H1 (cell line): ENCODE measurements around the gene GPBP1. TPM values are rescaled to one million over a fixed set of nuclear protein-coding genes. Genes with fewer than 3 reads are reported as not detected.

ENCODE experiments used
- CTCF ChIA-PET: fragments of 300-600 bp; sonication (Branson Sonifier 250); formaldehyde crosslinking; loops from one replicate; lab custom pipeline; 2021; ENCODE audit not compliant: partially characterized antibody; lab: Charles Lee
- POLR2A ChIA-PET: fragments of 300-600 bp; sonication (Branson Sonifier 250); formaldehyde crosslinking; loops from one replicate; lab custom pipeline; 2021; ENCODE audit warnings: inconsistent platforms; ENCODE audit not compliant: partially characterized antibody; lab: Charles Lee
- DNase-seq, 2 experiments: peaks; one replicate each; pipeline versions ENCODE4 v3.0.0 to v3.0.0-alpha.2; 2010 to 2022; ENCODE audit warnings: low spot score in 2 of 2, low read depth in 1 of 2, mixed read lengths in 1 of 2
- FAIRE-seq: peaks from 2 replicates; lab custom pipeline; 2011; peaks lifted over from hg19 to GRCh38; lab: Jason Lieb, UNC
- H2AFZ ChIP-seq: 2 replicates; pipeline ENCODE4 v1.8.1; 2012; ENCODE audit warnings: low read length, inconsistent platforms
- H2AK5ac ChIP-seq: 2 replicates; pipeline ENCODE4 v1.6.1; 2013; ENCODE audit warnings: low read depth, low read length
- H2BK120ac ChIP-seq: replicated peaks from 2 replicates; pipeline ENCODE3; 2013; ENCODE audit warnings: low read depth, low read length, inconsistent platforms
- H2BK12ac ChIP-seq: 2 replicates; pipeline ENCODE4 v1.6.1; 2013; ENCODE audit warnings: low read depth, low read length
- H2BK15ac ChIP-seq: 2 replicates; pipeline ENCODE4 v1.6.1; 2013; ENCODE audit warnings: low read length
- H2BK20ac ChIP-seq: 2 replicates; pipeline ENCODE4 v1.6.1; 2013; ENCODE audit warnings: low read length
- H2BK5ac ChIP-seq: 2 replicates; pipeline ENCODE4 v1.6.1; 2013; ENCODE audit warnings: low read depth, low read length
- H3K14ac ChIP-seq: 2 replicates; pipeline ENCODE4 v1.6.1; 2013; ENCODE audit warnings: inconsistent platforms; ENCODE audit not compliant: insufficient read length
- H3K18ac ChIP-seq: 2 replicates; pipeline ENCODE4 v1.6.1; 2013; ENCODE audit warnings: low read length; ENCODE audit errors: extremely low read depth
- H3K23ac ChIP-seq: 2 replicates; pipeline ENCODE4 v1.6.1; 2013; ENCODE audit warnings: inconsistent platforms; ENCODE audit not compliant: insufficient read length
- H3K23me2 ChIP-seq: 2 replicates; pipeline ENCODE4 v1.6.1; 2013; ENCODE audit warnings: low read depth, low read length
- H3K27ac ChIP-seq: 2 replicates; pipeline ENCODE4 v1.6.1; 2011; ENCODE audit warnings: low read depth, low read length, inconsistent platforms
- H3K27me3 ChIP-seq, 4 experiments: replicated peaks in 1 of 4; 1 replicate in 1 of 4; 2 replicates in 3 of 4; pipeline versions ENCODE4 v1.6.1 to v1.8.1; 2011 to 2013; ENCODE audit warnings: low read length in 3 of 4, mild to moderate bottlenecking in 3 of 4, inconsistent platforms in 2 of 4, mixed read lengths in 2 of 4, moderate library complexity in 1 of 4; ENCODE audit not compliant: control insufficient read depth in 3 of 4, insufficient read depth in 3 of 4; ENCODE audit errors: extremely low read depth in 1 of 4
- H3K36me3 ChIP-seq, 4 experiments: 2 replicates each; pipeline versions ENCODE4 v1.6.1 to v1.8.1; 2011 to 2013; ENCODE audit warnings: mild to moderate bottlenecking in 4 of 4, low read length in 3 of 4, moderate library complexity in 2 of 4, control low read depth in 1 of 4, inconsistent platforms in 1 of 4; ENCODE audit not compliant: insufficient read depth in 4 of 4, control insufficient read depth in 2 of 4
- H3K4ac ChIP-seq: replicated peaks from 2 replicates; pipeline ENCODE3; 2013; ENCODE audit warnings: low read length, low read depth, mixed read lengths, inconsistent platforms; ENCODE audit not compliant: insufficient read length
- H3K4me1 ChIP-seq, 4 experiments: replicated peaks in 1 of 4; 1 replicate in 1 of 4; 2 replicates in 3 of 4; pipeline versions ENCODE4 v1.6.1 to v1.8.1; 2011 to 2013; ENCODE audit warnings: low read length in 3 of 4, inconsistent platforms in 2 of 4, mixed read lengths in 1 of 4; ENCODE audit not compliant: insufficient read depth in 4 of 4, control insufficient read depth in 3 of 4
- H3K4me2 ChIP-seq, 2 experiments: 2 replicates each; pipeline versions ENCODE4 v1.6.1 to v1.8.1; 2011 to 2013; ENCODE audit warnings: low read depth in 2 of 2, low read length in 2 of 2, control low read depth in 1 of 2, inconsistent platforms in 1 of 2, mild to moderate bottlenecking in 1 of 2; ENCODE audit not compliant: insufficient read depth in 1 of 2
- H3K4me3 ChIP-seq, 4 experiments: fragments of 200-600, 300-600 bp in 1 of 4; sonication (generic), shearing (Covaris generic), sonication (Bioruptor Twin) in 1 of 4; 2 replicates each; pipeline versions ENCODE4 v1.5.1 to v1.8.1; 2011 to 2016; ENCODE audit warnings: low read length in 4 of 4, low read depth in 3 of 4, control low read depth in 2 of 4, inconsistent platforms in 2 of 4, mild to moderate bottlenecking in 2 of 4, mixed read lengths in 1 of 4, moderate library complexity in 1 of 4; ENCODE audit not compliant: insufficient read depth in 2 of 4; ENCODE audit errors: extremely low read depth in 1 of 4
- H3K56ac ChIP-seq: replicated peaks from 2 replicates; pipeline ENCODE3; 2013; ENCODE audit warnings: low read depth, mild to moderate bottlenecking, mixed read lengths, low read length, inconsistent platforms; ENCODE audit not compliant: insufficient read length
- H3K79me1 ChIP-seq: 2 replicates; pipeline ENCODE4 v1.6.1; 2013; ENCODE audit warnings: low read depth, low read length, control low read depth
- H3K79me2 ChIP-seq, 2 experiments: 2 replicates each; pipeline versions ENCODE4 v1.6.1 to v1.8.1; 2012 to 2013; ENCODE audit warnings: low read length in 2 of 2, mild to moderate bottlenecking in 2 of 2, inconsistent platforms in 1 of 2; ENCODE audit not compliant: insufficient read depth in 2 of 2, control insufficient read depth in 1 of 2
- H3K9ac ChIP-seq, 4 experiments: replicated peaks in 1 of 4; 1 replicate in 1 of 4; 2 replicates in 3 of 4; pipeline versions ENCODE4 v1.6.1 to v1.8.1; 2011 to 2013; ENCODE audit warnings: low read depth in 3 of 4, low read length in 3 of 4, control low read depth in 2 of 4, mild to moderate bottlenecking in 2 of 4, moderate library complexity in 2 of 4, inconsistent platforms in 1 of 4; ENCODE audit errors: extremely low read depth in 1 of 4
- H3K9me3 ChIP-seq, 2 experiments: 2 replicates each; pipeline versions ENCODE4 v1.6.1 to v1.8.1; 2012 to 2013; ENCODE audit warnings: mild to moderate bottlenecking in 2 of 2, moderate library complexity in 2 of 2, control low read depth in 1 of 2, inconsistent platforms in 1 of 2, low read depth in 1 of 2, low read length in 1 of 2, mixed read lengths in 1 of 2; ENCODE audit not compliant: insufficient read depth in 2 of 2
- H4K20me1 ChIP-seq, 2 experiments: replicated peaks in 1 of 2; 2 replicates each; pipeline versions ENCODE3 to v1.8.1; 2011 to 2013; ENCODE audit warnings: inconsistent platforms in 2 of 2, low read length in 2 of 2, mild to moderate bottlenecking in 1 of 2; ENCODE audit not compliant: insufficient read depth in 2 of 2, control insufficient read depth in 1 of 2
- H4K5ac ChIP-seq: 2 replicates; pipeline ENCODE4 v1.6.1; 2013; ENCODE audit warnings: low read length, low read depth, mixed read lengths, inconsistent platforms; ENCODE audit not compliant: insufficient read length
- H4K8ac ChIP-seq: 2 replicates; pipeline ENCODE4 v1.8.0; 2013; ENCODE audit warnings: mild to moderate bottlenecking, moderate library complexity, low read length, inconsistent platforms; ENCODE audit not compliant: insufficient read depth; ENCODE audit errors: extremely low read depth
- H4K91ac ChIP-seq: replicated peaks from 2 replicates; pipeline ENCODE3; 2013; ENCODE audit warnings: low read length, mixed read lengths, inconsistent platforms; ENCODE audit not compliant: insufficient read length
- ATF2 ChIP-seq: IDR thresholded peaks from 2 replicates; pipeline ENCODE4 v1.6.1; 2012; ENCODE audit warnings: low read length, inconsistent platforms
- CREB1 ChIP-seq: IDR thresholded peaks from 2 replicates; pipeline ENCODE4 v1.6.1; 2012; ENCODE audit warnings: inconsistent platforms
- MAX ChIP-seq: IDR thresholded peaks from 2 replicates; pipeline ENCODE4 v1.6.1; 2012; ENCODE audit warnings: inconsistent platforms
- SIN3A ChIP-seq, 2 experiments: IDR thresholded peaks in 1 of 2; conservative IDR thresholded peaks in 1 of 2; 2 replicates each; pipeline ENCODE4 v1.6.1; 2011 to 2012; ENCODE audit warnings: low read length in 2 of 2, improper control_type of control experiment in 1 of 2, low read depth in 1 of 2, mild to moderate bottlenecking in 1 of 2
- SIX5 ChIP-seq: IDR thresholded peaks from 2 replicates; pipeline ENCODE4 v1.6.1; 2011; ENCODE audit warnings: mild to moderate bottlenecking, low read depth, low read length
- SRF ChIP-seq: IDR thresholded peaks from 2 replicates; pipeline ENCODE4 v1.6.1; 2011; ENCODE audit warnings: mild to moderate bottlenecking, low read depth, low read length, moderate library complexity
- SUZ12 ChIP-seq: fragments of 200-600 bp; sonication (generic); IDR thresholded peaks from 2 replicates; pipeline ENCODE4 v1.6.1; 2012; ENCODE audit warnings: mild to moderate bottlenecking, inconsistent platforms, low read length, moderate library complexity, mixed read lengths
- TAF7 ChIP-seq: optimal IDR thresholded peaks from 2 replicates; pipeline ENCODE3; 2011; ENCODE audit warnings: low read depth, mild to moderate bottlenecking, inconsistent platforms, low read length, moderate library complexity, borderline replicate concordance
- TCF12 ChIP-seq: IDR thresholded peaks from 2 replicates; pipeline ENCODE4 v1.6.1; 2011; ENCODE audit warnings: low read depth, mild to moderate bottlenecking, low read length
- polyA plus RNA-seq, 7 experiments: library from polyadenylated mRNA; depleted of rRNA in 3 of 7; stranded (reverse) in 5 of 7; unstranded in 2 of 7; fragments of >200 nt in 5 of 7; fragments of 200-250 nt in 2 of 7; gene quantifications; 1 replicate in 5 of 7; 2 replicates in 1 of 7; 4 replicates in 1 of 7; pipeline versions ENCODE4 v1.2.1 to v1.2.3, GENCODE V29; 2011 to 2013; ENCODE audit warnings: missing spikeins in 2 of 7, mixed read lengths in 2 of 7
- total RNA-seq: library from RNA; stranded (reverse); fragmentation: NEBNext Ultra II Directional; extraction: Animal tissue kit (Norgen Biotek cat#: 25700); gene quantifications from 2 replicates; pipeline ENCODE4 v1.2.1, GENCODE V29; 2021

Gene GPBP1
- total and polyA plus RNA-seq, 2 of the 8 experiments (the other 6 are each of a cell fraction or from before 2014, with no cell fraction given): 29.2 to 108 TPM

- no peak for DNase-seq
- H2BK5ac ChIP-seq: no peak overlapping the region
- no peaks in the 10 kb centered on the region for H3K27me3 ChIP-seq
- H3K9ac ChIP-seq: no peak overlapping the region
- no peak overlapping the region for H3K18ac ChIP-seq
- H3K36me3 ChIP-seq: peaks cover 2 to 42% (median 25%) of the 10 kb centered on the region in 4 experiments; a peak in 7 of 8 replicates
- H2BK12ac ChIP-seq: no peak overlapping the region
- no peak overlapping the region for H2BK15ac ChIP-seq
- no peaks in the 10 kb centered on the region; a peak in 1 of 7 replicates for H3K4me1 ChIP-seq
- FAIRE-seq: no peak
- H4K20me1 ChIP-seq: peaks cover 0 to 2% of the 10 kb centered on the region in 2 experiments
- H3K9me3 ChIP-seq: no peaks in the 10 kb centered on the region
- no peak overlapping the region for H3K23ac ChIP-seq
- no peak overlapping the region for H2AK5ac ChIP-seq
- no peak overlapping the region for H3K27ac ChIP-seq
- no peak overlapping the region for H3K14ac ChIP-seq
- H3K4me2 ChIP-seq: no peak overlapping the region
- CTCF ChIA-PET: interaction anchor here (1.0 kb wide), 1 partner anchor 17 kb away, joined by 3 read pairs; no protein-coding TSS in a partner anchor
- H2BK20ac ChIP-seq: no peak overlapping the region
- no peak overlapping the region for H2BK120ac ChIP-seq
- H3K56ac ChIP-seq: no peak overlapping the region
- no peak overlapping the region for H4K5ac ChIP-seq
- no peak overlapping the region for H4K91ac ChIP-seq
- no peaks in the 10 kb centered on the region for H3K79me1 ChIP-seq
- no peak overlapping the region for H4K8ac ChIP-seq
- POLR2A ChIA-PET: no interaction called here
- H2AFZ ChIP-seq: no peak overlapping the region
- peaks cover 0 to 8% of the 10 kb centered on the region in 2 experiments; a peak in 2 of 4 replicates for H3K79me2 ChIP-seq
- no peaks in the 10 kb centered on the region for H3K23me2 ChIP-seq
- no peak overlapping the region for H3K4ac ChIP-seq
- H3K4me3 ChIP-seq: no peak overlapping the region
- TF ChIP-seq TAF7 (no peak), SIN3A (conservative IDR thresholded peaks at IDR 0.05 in 1 of 2, IDR thresholded peaks at IDR 0.05 in 1 of 2; ENCODE audit: low read depth in 1 of 2, low read length in 2 of 2) (no peak), SRF (no peak), SUZ12 (no peak), TCF12 (no peak), ATF2 (no peak), MAX (no peak), SIX5 (no peak), CREB1 (no peak)
Measured at GRCh38 chr5:57244331-57244730, 70.5 kb downstream of the GPBP1 start.
